IMR-90 (cell line): ENCODE results near the gene FGF12. TPM values are rescaled to one million over a fixed set of nuclear protein-coding genes. Genes with fewer than 3 reads are reported as not detected.

Source experiments
- ATAC-seq: fragments of 200-7000 bp; cut with Tn5 transposase; 2 replicates; pipeline ENCODE4 v1.9.1; 2020; ENCODE audit warnings: low read depth, mild to moderate bottlenecking, moderate library complexity
- BruUV-seq: library from RNA; stranded (reverse); fragments of 400-500 nt; replicated peaks from 2 replicates; lab custom pipeline; 2021; lab: Mats Ljungman, UMichigan
- CTCF ChIA-PET: fragments of 300-600 bp; formaldehyde crosslinking; extraction: SDS; loops from one replicate; lab custom pipeline; 2021; ENCODE audit warnings: antibody characterized with exemption; lab: Yijun Ruan, JAX
- POLR2A ChIA-PET: fragments of 300-600 bp; sonication (Branson Sonifier 250); formaldehyde crosslinking; loops from one replicate; lab custom pipeline; 2022; ENCODE audit warnings: antibody characterized with exemption; ENCODE audit not compliant: unreplicated experiment; lab: Charles Lee
- DNase-seq: peaks from one replicate; pipeline ENCODE4 v3.0.0; 2013
- H2AFZ ChIP-seq: replicated peaks from 2 replicates; pipeline ENCODE3; 2013; ENCODE audit warnings: low read length, mild to moderate bottlenecking; ENCODE audit not compliant: poor library complexity
- H2AK5ac ChIP-seq: 2 replicates; pipeline ENCODE4 v1.6.1; 2013; ENCODE audit warnings: low read depth, low read length, inconsistent platforms
- H2AK9ac ChIP-seq: replicated peaks from 2 replicates; pipeline ENCODE3; 2013; ENCODE audit warnings: mild to moderate bottlenecking, low read depth, low read length, moderate library complexity; ENCODE audit not compliant: poor library complexity
- H2BK120ac ChIP-seq: 2 replicates; pipeline ENCODE4 v1.6.1; 2013; ENCODE audit warnings: low read depth, low read length, inconsistent platforms
- H2BK15ac ChIP-seq: 3 replicates; pipeline ENCODE4 v1.6.1; 2013; ENCODE audit warnings: low read depth, low read length, inconsistent platforms
- H2BK20ac ChIP-seq: 2 replicates; pipeline ENCODE4 v1.6.1; 2013; ENCODE audit warnings: low read depth, mild to moderate bottlenecking, inconsistent platforms, low read length, moderate library complexity
- H2BK5ac ChIP-seq: 2 replicates; pipeline ENCODE4 v1.6.1; 2013; ENCODE audit warnings: mild to moderate bottlenecking, low read depth, low read length, inconsistent platforms; ENCODE audit not compliant: poor library complexity, severe bottlenecking
- H3K14ac ChIP-seq: replicated peaks from 2 replicates; pipeline ENCODE4 v1.6.1; 2013; ENCODE audit warnings: low read depth, low read length, inconsistent platforms
- H3K18ac ChIP-seq: 2 replicates; pipeline ENCODE4 v1.6.1; 2013; ENCODE audit warnings: low read depth, low read length, control low read depth
- H3K23ac ChIP-seq: 2 replicates; pipeline ENCODE4 v1.6.1; 2013; ENCODE audit warnings: low read depth, low read length, inconsistent platforms
- H3K27ac ChIP-seq: 2 replicates; pipeline ENCODE4 v1.5.1; 2013; ENCODE audit warnings: mild to moderate bottlenecking, control low read depth, low read length; ENCODE audit not compliant: insufficient read depth
- H3K27me3 ChIP-seq: 2 replicates; pipeline ENCODE4 v1.6.1; 2013; ENCODE audit warnings: low read length; ENCODE audit not compliant: control insufficient read depth, insufficient read depth
- H3K36me3 ChIP-seq: 2 replicates; pipeline ENCODE4 v1.6.1; 2013; ENCODE audit warnings: low read length, mixed read lengths; ENCODE audit not compliant: control insufficient read depth, insufficient read depth
- H3K4ac ChIP-seq: 2 replicates; pipeline ENCODE4 v1.6.1; 2013; ENCODE audit warnings: low read depth, low read length, inconsistent platforms
- H3K4me1 ChIP-seq: 2 replicates; pipeline ENCODE4 v1.6.1; 2013; ENCODE audit warnings: low read length, mixed read lengths; ENCODE audit not compliant: control insufficient read depth, insufficient read depth
- H3K4me2 ChIP-seq: 2 replicates; pipeline ENCODE4 v1.6.1; 2013; ENCODE audit warnings: low read depth, mild to moderate bottlenecking, control low read depth, low read length, moderate library complexity
- H3K4me3 ChIP-seq: 2 replicates; pipeline ENCODE4 v1.5.1; 2013; ENCODE audit warnings: low read depth, mild to moderate bottlenecking, control low read depth, low read length, moderate library complexity; ENCODE audit not compliant: insufficient read depth
- H3K56ac ChIP-seq: 2 replicates; pipeline ENCODE4 v1.6.1; 2013; ENCODE audit warnings: low read length, inconsistent platforms; ENCODE audit not compliant: insufficient read depth; ENCODE audit errors: extremely low read depth
- H3K79me1 ChIP-seq, 2 experiments: 2 replicates each; pipeline ENCODE4 v1.6.1; 2013; ENCODE audit warnings: low read length in 2 of 2, inconsistent platforms in 1 of 2, low read depth in 1 of 2
- H3K9ac ChIP-seq: 2 replicates; pipeline ENCODE4 v1.6.1; 2013; ENCODE audit warnings: low read depth, low read length, control low read depth
- H3K9me1 ChIP-seq: 2 replicates; pipeline ENCODE4 v1.6.1; 2013; ENCODE audit warnings: low read length, inconsistent platforms; ENCODE audit not compliant: insufficient read depth
- H3K9me3 ChIP-seq: 2 replicates; pipeline ENCODE4 v1.6.1; 2013; ENCODE audit warnings: low read length; ENCODE audit not compliant: control insufficient read depth, insufficient read depth
- H4K20me1 ChIP-seq: 2 replicates; pipeline ENCODE4 v1.6.1; 2013; ENCODE audit warnings: low read length, inconsistent platforms; ENCODE audit not compliant: insufficient read depth
- H4K5ac ChIP-seq: 2 replicates; pipeline ENCODE4 v1.6.1; 2013; ENCODE audit warnings: mild to moderate bottlenecking, low read depth, low read length, control low read depth
- H4K8ac ChIP-seq, 2 experiments: 2 replicates each; pipeline ENCODE4 v1.6.1; 2013; ENCODE audit warnings: low read depth in 2 of 2, low read length in 2 of 2, control low read depth in 1 of 2, inconsistent platforms in 1 of 2
- H4K91ac ChIP-seq: 2 replicates; pipeline ENCODE4 v1.6.1; 2013; ENCODE audit warnings: low read depth, low read length, inconsistent platforms; ENCODE audit not compliant: insufficient read depth
- BHLHE40 ChIP-seq: fragments of 150-350 bp; IDR thresholded peaks from 2 replicates; pipeline ENCODE4 v1.6.1; 2016; ENCODE audit warnings: mild to moderate bottlenecking, low read depth, low read length
- CTCF ChIP-seq: conservative IDR thresholded peaks from 2 replicates; pipeline ENCODE4 v1.5.1; 2012; ENCODE audit warnings: mild to moderate bottlenecking, low read depth, low read length, improper control_type of control experiment
- USF2 ChIP-seq: fragments of 150-350 bp; IDR thresholded peaks from 2 replicates; pipeline ENCODE4 v1.6.1; 2017; ENCODE audit warnings: mild to moderate bottlenecking, antibody characterized with exemption, low read length, low read depth
- WGBS, 2 experiments: methylation state at CpG; one replicate each; pipeline versions ENCODE4 v1.1.5 to v1.1.7; 2013; ENCODE audit warnings: missing lambda C conversion rate in 2 of 2; ENCODE audit not compliant: insufficient read length in 1 of 2; ENCODE audit errors: extremely low coverage in 2 of 2; 5-methylcytosine and 5-hydroxymethylcytosine counted together
- dilution Hi-C: fragments of 300-500 bp; cut with HindIII; formaldehyde crosslinking; loops from one replicate; pipeline ENCODE4 v1.14.3; 2018; ENCODE audit warnings: low sequenced_read_pairs; ENCODE audit not compliant: unreplicated experiment
- in situ Hi-C: fragments of 300-500 bp; cut with MboI; formaldehyde crosslinking; loops from 3 replicates; pipeline ENCODE4 v1.14.3; 2019; ENCODE audit warnings: low sequenced_read_pairs, inconsistent platforms, mixed read lengths
- intact Hi-C: fragments of 100-400 bp; cut with micrococcal nuclease; formaldehyde crosslinking; loops from 2 replicates; pipeline ENCODE4 v1.10.0; 2022
- polyA plus RNA-seq, 3 experiments: library from polyadenylated mRNA; depleted of rRNA; stranded (reverse); fragments of >200 nt; gene quantifications; 2 replicates each; pipeline ENCODE4 v1.2.3, GENCODE V29; 2012; ENCODE audit warnings: low replicate concordance in 1 of 3
- total RNA-seq: library from RNA; depleted of rRNA; stranded (reverse); fragments of >200 nt; gene quantifications from 2 replicates; pipeline ENCODE4 v1.2.3, GENCODE V29; 2012

The FGF12 gene
- total and polyA plus RNA-seq, 2 of the 4 experiments (the other 2 are of a cell fraction): not detected

- ATAC-seq (no peak), DNase-seq (no peak)
- Histone ChIP-seq H2BK5ac (no peak overlapping the region), H3K36me3 (no peaks in the 10 kb centered on the region), H2AK9ac (no peak overlapping the region), H4K5ac (no peak overlapping the region), H3K4me1 (no peaks in the 10 kb centered on the region), H2AK5ac (no peak overlapping the region), H3K27me3 (no peaks in the 10 kb centered on the region), H3K56ac (no peak overlapping the region), H2BK20ac (no peak overlapping the region), H3K9ac (no peak overlapping the region), H3K4me3 (no peak overlapping the region), H4K8ac (no peak overlapping the region), H4K20me1 (no peaks in the 10 kb centered on the region), H2BK120ac (no peak overlapping the region), H3K4ac (no peak overlapping the region), H3K4me2 (no peak overlapping the region), H3K23ac (no peak overlapping the region), H3K18ac (no peak overlapping the region), H3K9me3 (no peaks in the 10 kb centered on the region), H3K14ac (no peak overlapping the region), H2BK15ac (no peak overlapping the region), H4K91ac (no peak overlapping the region), H3K27ac (no peak overlapping the region), H3K9me1 (no peaks in the 10 kb centered on the region), H3K79me1 (no peaks in the 10 kb centered on the region), H2AFZ (no peak overlapping the region)
- no CpG with 5 or more reads among the region's 2 CpGs for WGBS, 2 experiments
- in situ Hi-C loops: no loop called here
- ChIA-PET CTCF (interaction anchor here (0.9 to 2.2 kb wide), 3 partner anchors 8 to 21 kb away, joined by 3 to 13 read pairs (median 9); no protein-coding TSS in a partner anchor), POLR2A (no interaction called here)
- no TSS peak for BruUV-seq
- TF ChIP-seq BHLHE40: no peak
- TF ChIP-seq CTCF: 0 out of 2 replicates have a peak, but pooled peaks have one; percentile 10
- no peak for TF ChIP-seq USF2
- dilution Hi-C loops: no loop called here
- intact Hi-C loops: no loop called here
These were observed 304.4 kb downstream of the FGF12 start for GRCh38 chr3:192422997-192423342.
